Measurements from ENCODE around the gene LDAF1.

LDAF1 gene

GRCh38 chr16:21197112-21197511 lies 38.6 kb downstream of the LDAF1 start:
- DNase-seq (ENCODE audit: low read depth) = no peak

GRCh38 chr16:21197621-21198020 lies 39.1 kb downstream of the LDAF1 start:
- DNase-seq (ENCODE audit: low read depth) = no peak

- DNase-seq (ENCODE audit: low read depth) = no peak
These were observed 41.2 kb downstream of the LDAF1 start for GRCh38 chr16:21199607-21200218.

- DNase-seq (ENCODE audit: low read depth) = no peak
These were observed 44.8 kb downstream of the LDAF1 start for GRCh38 chr16:21203155-21203797.

- no peak for DNase-seq (ENCODE audit: low read depth)
These were observed 46.8 kb downstream of the LDAF1 start for GRCh38 chr16:21205303-21205702.

- no peak for DNase-seq (ENCODE audit: low read depth)
These were observed 48.1 kb downstream of the LDAF1 start for GRCh38 chr16:21206550-21206949.

- no peak for DNase-seq (ENCODE audit: low read depth)
These were observed 50.2 kb downstream of the LDAF1 start for GRCh38 chr16:21208446-21209230.

GRCh38 chr16:21211486-21211885 lies 53.0 kb downstream of the LDAF1 start, which contains the start of gene ZP2:
TSS of gene ZP2 (minus strand) at chr16:21211574. CDS start at chr16:21211547, 27 bp downstream.
- no peak for DNase-seq (ENCODE audit: low read depth)

GRCh38 chr16:21214086-21214485 lies 55.6 kb downstream of the LDAF1 start:
- no peak for DNase-seq (ENCODE audit: low read depth)

- no peak for DNase-seq (ENCODE audit: low read depth)
These were observed 58.6 kb downstream of the LDAF1 start for GRCh38 chr16:21217121-21217520.

GRCh38 chr16:21218153-21218552 lies 59.7 kb downstream of the LDAF1 start:
- no peak for DNase-seq (ENCODE audit: low read depth)

GRCh38 chr16:21219551-21219950 lies 61.1 kb downstream of the LDAF1 start:
- no peak for DNase-seq (ENCODE audit: low read depth)

GRCh38 chr16:21222495-21223337 lies 64.2 kb downstream of the LDAF1 start:
- no peak for DNase-seq (ENCODE audit: low read depth)

- DNase-seq (ENCODE audit: low read depth) = no peak
These were observed 65.3 kb downstream of the LDAF1 start for GRCh38 chr16:21223787-21224186.

- DNase-seq (ENCODE audit: low read depth) = no peak
These were observed 66.3 kb downstream of the LDAF1 start for GRCh38 chr16:21224800-21225199.

- DNase-seq (ENCODE audit: low read depth) = no peak
These were observed 68.3 kb downstream of the LDAF1 start for GRCh38 chr16:21226749-21227148.

GRCh38 chr16:21227866-21228265 lies 69.4 kb downstream of the LDAF1 start:
- no peak for DNase-seq (ENCODE audit: low read depth)

- DNase-seq (ENCODE audit: low read depth) = no peak
These were observed 69.9 kb downstream of the LDAF1 start for GRCh38 chr16:21228361-21228872.
